RPMI7951 (cell line): Measurements from ENCODE around the gene AGXT. TPM values are rescaled to one million over a fixed set of nuclear protein-coding genes. Genes with fewer than 3 reads are reported as not detected.

Experiments used
- DNase-seq: peaks from one replicate; pipeline ENCODE4 v3.0.0-alpha.2; 2012; ENCODE audit warnings: low read depth
- total RNA-seq: library from RNA; depleted of rRNA; stranded (reverse); fragments of >200 nt; shearing (Covaris generic); gene quantifications from 2 replicates; pipeline ENCODE4 v1.2.3, GENCODE V29; 2014

Gene AGXT
- total RNA-seq, 1 experiment from 2014 or later, result 0.24 TPM

GRCh38 chr2:240898108-240898730 lies 29.6 kb downstream of the AGXT start:
- DNase-seq, result peak; percentile 90

GRCh38 chr2:240898731-240899467 lies 30.3 kb downstream of the AGXT start:
- DNase-seq, result no peak

- no peak for DNase-seq
Measured at GRCh38 chr2:240899468-240899865, 30.8 kb downstream of the AGXT start.

GRCh38 chr2:240900141-240900860 lies 31.7 kb downstream of the AGXT start:
- no peak for DNase-seq

GRCh38 chr2:240901986-240902614 lies 33.5 kb downstream of the AGXT start:
- DNase-seq, result no peak

- peak; percentile 38 for DNase-seq
Measured at GRCh38 chr2:240902615-240903041, 34.0 kb downstream of the AGXT start.

- peak; percentile 28 for DNase-seq
Measured at GRCh38 chr2:240903191-240904060, 34.8 kb downstream of the AGXT start.

- DNase-seq, result no peak
Measured at GRCh38 chr2:240904216-240905175, 35.9 kb downstream of the AGXT start.

GRCh38 chr2:240905176-240905781 lies 36.7 kb downstream of the AGXT start:
- DNase-seq, result no peak

GRCh38 chr2:240906141-240906910 lies 37.7 kb downstream of the AGXT start, which contains the start of gene CROCC2:
TSS of gene CROCC2 (plus strand) at chr2:240906336. CDS start at chr2:240906514, 178 bp downstream.
- DNase-seq, result peak; percentile 42

- DNase-seq, result peak; percentile 20
Measured at GRCh38 chr2:240906911-240907590, 38.4 kb downstream of the AGXT start.

- DNase-seq, result peak; percentile 56
Measured at GRCh38 chr2:240909216-240909974, 40.8 kb downstream of the AGXT start.

GRCh38 chr2:240911641-240912265 lies 43.1 kb downstream of the AGXT start:
- peak; percentile 94 for DNase-seq

GRCh38 chr2:240912878-240913809 lies 44.5 kb downstream of the AGXT start:
- peak; percentile 73 for DNase-seq

GRCh38 chr2:240913810-240914644 lies 45.4 kb downstream of the AGXT start:
- peak; percentile 99 for DNase-seq
